GM21786 (cell line): ENCODE data around the gene EZR.

Experiments used
- ATAC-seq: cut with Tn5 transposase; IDR thresholded peaks from one replicate; pipeline ENCODE4 v1.9.1; 2021; ENCODE audit not compliant: unreplicated experiment

The EZR gene

GRCh38 chr6:158764183-158764849 lies 54.9 kb downstream of the EZR start:
- no peak for ATAC-seq

DNA sequence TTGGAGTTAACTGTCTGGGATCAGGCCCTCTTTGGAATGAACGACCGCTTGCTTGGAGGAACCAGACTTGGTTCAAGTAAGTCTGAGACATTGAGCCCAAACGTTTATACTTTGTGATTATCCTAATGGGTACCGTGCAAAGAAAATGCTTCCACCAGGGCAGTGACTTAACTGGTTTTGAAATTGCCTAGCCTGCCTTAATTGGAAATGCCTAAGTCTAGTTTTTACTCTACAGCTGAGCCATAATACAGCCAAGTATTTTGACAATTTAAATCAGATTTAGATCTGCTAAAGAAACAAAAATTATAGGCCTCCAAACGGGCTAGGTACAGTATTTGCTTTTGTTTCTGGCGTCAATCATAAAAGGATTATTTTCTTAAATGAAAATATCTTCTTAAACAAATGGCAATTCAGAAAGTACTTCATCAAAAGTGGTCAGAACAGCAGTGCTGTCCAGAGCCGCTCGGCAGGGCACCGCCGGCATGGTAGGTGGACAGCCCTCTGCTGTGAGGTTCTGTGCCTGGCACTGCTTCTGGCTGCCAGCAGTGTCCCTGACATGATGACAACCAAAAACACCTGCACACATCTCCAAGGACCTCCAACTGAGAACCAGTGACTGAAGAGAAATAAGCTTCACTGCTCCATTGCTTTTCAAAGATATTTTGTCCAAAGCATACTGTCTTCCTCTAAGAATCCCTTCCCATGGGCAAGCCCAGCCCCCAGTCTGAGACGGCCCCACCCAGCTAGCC lies 55.6 kb downstream of the EZR start:
- no peak for ATAC-seq

- ATAC-seq, result no peak
Measured at GRCh38 chr6:158762787-158763433, 56.3 kb downstream of the EZR start.

DNA sequence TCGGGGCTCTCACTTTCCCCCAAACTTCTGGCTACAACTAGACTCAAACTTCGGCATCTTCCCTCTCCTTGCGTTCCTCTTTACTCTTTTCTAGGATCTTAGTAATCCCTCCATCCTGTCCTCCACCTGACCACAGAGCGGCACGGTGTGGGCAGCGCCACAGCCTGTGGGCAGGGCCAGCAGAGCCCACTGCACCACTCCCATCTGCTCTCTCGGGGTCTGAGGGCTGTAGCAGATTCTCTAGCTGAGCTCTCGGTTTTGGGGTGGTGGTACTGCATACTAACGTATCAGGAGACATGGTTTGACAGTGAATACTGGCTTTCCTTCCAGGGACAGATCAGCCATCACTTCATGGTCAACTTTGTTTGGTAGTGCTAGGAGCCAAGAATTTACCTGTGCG lies 57.4 kb downstream of the EZR start:
- ATAC-seq, result no peak

DNA sequence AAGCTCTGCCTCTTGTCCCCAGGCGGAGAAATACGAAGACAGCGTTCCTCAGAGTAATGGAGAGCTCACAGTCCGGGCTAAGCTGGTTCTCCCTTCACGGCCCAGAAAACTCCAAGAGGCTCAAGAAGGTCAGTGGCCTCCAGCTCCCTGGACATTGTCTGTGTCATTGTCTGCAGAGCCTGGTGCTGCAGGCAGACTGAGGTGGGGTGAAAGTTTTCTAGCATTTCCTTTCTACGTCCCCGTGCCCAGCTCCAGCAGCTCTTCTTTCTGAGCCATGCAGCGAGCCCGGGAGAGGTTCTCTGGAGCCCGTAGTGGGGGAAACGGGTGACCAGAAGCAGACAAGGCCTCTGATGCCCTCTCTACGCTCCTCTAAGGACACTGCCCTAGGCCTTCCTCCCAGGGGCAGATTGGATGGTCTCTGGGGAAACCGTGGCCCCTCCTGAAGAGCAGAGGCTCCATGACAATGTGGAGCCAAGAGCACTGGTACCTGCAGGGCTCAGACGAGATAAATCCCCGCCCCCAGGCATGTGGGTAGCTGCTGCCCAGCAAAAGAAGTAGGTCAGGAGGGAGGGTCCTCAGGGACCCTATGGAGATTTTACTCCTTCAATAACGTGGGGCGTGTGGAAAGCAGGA lies 58.4 kb downstream of the EZR start:
- ATAC-seq, result no peak

DNA sequence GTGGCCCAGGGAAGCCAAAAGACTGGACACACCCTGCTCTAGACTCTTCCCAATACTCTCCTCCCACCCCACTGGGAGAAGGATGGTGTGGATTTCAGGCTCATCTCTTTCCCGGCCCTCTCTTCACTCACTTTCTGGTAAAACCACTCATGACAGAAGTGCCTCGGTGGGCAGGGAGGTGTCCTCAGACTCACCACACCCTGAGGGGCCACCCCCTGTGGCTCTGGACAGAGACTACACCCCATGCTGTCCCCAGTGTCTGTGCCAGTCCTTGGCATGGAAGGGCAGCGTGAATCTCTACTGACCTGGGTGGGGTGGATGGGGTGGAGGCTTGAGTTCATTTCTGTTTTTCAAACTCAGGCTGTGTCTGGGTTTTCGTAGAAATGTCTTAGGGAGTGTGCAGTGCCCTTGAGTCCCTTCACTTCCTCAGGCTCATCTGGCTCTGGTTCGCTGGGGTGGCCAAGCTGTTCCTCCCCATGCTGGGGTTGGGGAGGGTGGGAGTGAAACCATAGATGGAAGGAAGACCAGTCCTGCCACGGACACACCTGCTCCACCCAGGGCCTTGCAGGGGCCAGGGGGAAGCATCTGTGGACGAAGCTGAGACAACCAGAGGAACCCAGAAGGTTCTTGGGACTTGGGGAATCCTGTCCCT lies 59.1 kb downstream of the EZR start:
- no peak for ATAC-seq

- ATAC-seq, result no peak
Measured at GRCh38 chr6:158758941-158759479, 60.2 kb downstream of the EZR start.

DNA sequence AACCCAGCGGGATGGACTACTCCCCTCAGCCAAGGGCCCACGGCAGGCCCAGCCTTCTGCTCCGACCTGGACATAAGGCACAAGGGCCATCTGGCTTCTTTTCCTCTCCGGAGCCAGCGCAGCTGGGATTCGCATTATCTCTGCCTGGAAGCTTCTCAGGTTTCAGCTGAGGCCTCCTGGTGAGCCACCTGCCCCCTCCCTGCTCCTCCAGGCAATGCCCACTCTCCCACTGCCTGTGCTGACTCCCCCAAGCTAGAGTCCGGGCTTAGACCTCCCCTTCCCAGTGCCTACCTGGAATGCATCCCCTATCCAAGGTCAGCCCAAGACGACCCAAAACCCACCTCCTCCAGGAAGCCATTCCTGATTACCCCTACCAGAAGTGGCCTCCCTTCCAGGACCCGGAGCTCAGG lies 60.7 kb downstream of the EZR start:
- no peak for ATAC-seq

- ATAC-seq, result no peak
Measured at GRCh38 chr6:158757753-158758090, 61.4 kb downstream of the EZR start.

GRCh38 chr6:158756977-158757752 lies 62.0 kb downstream of the EZR start:
- no peak for ATAC-seq

DNA sequence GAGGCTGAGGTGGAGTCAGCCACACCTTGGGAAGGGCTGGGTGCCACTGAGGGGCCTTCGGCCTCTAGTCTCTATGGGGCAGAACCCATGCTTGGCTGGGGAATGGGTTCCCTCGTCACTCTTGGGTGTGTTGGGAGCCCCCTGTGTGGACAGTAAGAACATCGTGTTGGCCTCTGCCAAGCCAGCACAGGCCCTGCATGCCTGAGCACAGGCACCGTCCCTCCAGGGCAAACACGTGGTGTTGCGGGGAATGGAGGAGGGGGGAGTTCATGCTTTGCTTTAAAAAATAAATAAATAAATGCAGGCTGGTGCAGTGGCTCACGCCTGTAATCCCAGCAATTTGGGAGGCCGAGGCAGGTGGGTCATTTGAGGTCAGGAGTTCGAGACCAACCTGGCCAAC lies 63.0 kb downstream of the EZR start:
- no peak for ATAC-seq

- ATAC-seq, result no peak
Measured at GRCh38 chr6:158755636-158756035, 63.5 kb downstream of the EZR start.

- no peak for ATAC-seq
Measured at GRCh38 chr6:158754738-158755137, 64.4 kb downstream of the EZR start.

DNA sequence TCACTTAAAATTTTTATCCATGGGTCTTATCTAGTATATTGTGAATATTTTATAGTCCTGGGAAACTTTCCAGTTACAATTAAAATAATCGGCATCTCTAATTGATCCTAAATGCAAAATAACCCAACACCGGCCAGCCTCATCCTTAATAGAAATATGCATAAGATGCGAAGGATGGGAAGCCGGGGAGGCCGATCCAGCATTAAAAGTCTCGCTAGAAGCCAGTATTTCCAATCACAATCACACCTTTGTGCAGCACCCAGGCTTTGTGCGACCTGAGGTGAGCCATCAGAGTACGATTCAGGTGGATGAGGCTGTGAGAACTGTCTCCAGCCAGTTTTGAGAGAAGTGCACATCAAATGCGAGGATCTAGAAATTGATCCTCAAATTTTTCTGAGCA lies 65.4 kb downstream of the EZR start:
- ATAC-seq, result no peak

GRCh38 chr6:158752613-158753012 lies 66.6 kb downstream of the EZR start:
- no peak for ATAC-seq

GRCh38 chr6:158751921-158752320 lies 67.2 kb downstream of the EZR start:
- ATAC-seq, result no peak

DNA sequence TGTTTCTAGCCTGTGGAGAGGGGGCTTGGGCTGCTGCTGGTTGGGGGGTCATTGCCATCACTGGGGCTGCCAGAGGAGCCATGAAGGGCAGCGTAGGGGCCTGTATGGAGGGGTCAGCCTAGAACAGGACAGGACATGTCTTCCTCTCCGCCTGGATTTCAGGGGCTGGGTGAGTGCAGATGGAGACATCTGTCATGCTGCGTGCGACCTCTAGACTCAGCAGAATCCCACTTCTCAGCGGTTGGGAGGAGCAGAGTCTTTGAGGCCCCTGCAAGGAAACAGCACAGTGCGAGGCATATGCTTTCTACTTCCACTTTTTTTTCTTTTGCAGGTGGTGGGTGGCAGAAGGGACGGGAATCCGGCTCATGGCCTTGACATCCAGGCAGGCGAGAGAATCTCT lies 67.9 kb downstream of the EZR start:
- ATAC-seq, result no peak

- no peak for ATAC-seq
Measured at GRCh38 chr6:158744986-158745430, 74.2 kb downstream of the EZR start.

- no peak for ATAC-seq
Measured at GRCh38 chr6:158743033-158743651, 76.0 kb downstream of the EZR start.

- ATAC-seq, result no peak
Measured at GRCh38 chr6:158739673-158740072, 79.5 kb downstream of the EZR start.
